HG02870 (cell line): Measurements from ENCODE around the gene UBXN6.
A peak's percentile ranks its signal among the peaks of the same experiment; 100 is the strongest.

Experiments
- ATAC-seq: cut with Tn5 transposase; IDR thresholded peaks from one replicate; pipeline ENCODE4 v1.9.1; 2021; ENCODE audit warnings: mild to moderate bottlenecking, moderate library complexity; ENCODE audit not compliant: unreplicated experiment

UBXN6 gene

GRCh38 chr19:4457654-4458395 is at the start of gene UBXN6:
UBXN6 (minus strand) TSS chr19:4457794; CDS start chr19:4457697, 97 bp downstream.
- peak; percentile 91 for ATAC-seq

- ATAC-seq = no peak
Measured at GRCh38 chr19:4507150-4507452, 49.5 kb upstream of the UBXN6 start.

GRCh38 chr19:4506449-4507149 is 49.0 kb upstream of the UBXN6 start:
- ATAC-seq = no peak

- no peak for ATAC-seq
Measured at GRCh38 chr19:4505570-4506448, 48.2 kb upstream of the UBXN6 start.

- no peak for ATAC-seq
Measured at GRCh38 chr19:4504891-4505569, 47.4 kb upstream of the UBXN6 start.

- no peak for ATAC-seq
Measured at GRCh38 chr19:4504297-4504701, 46.7 kb upstream of the UBXN6 start.

- ATAC-seq = no peak
Measured at GRCh38 chr19:4503825-4504170, 46.2 kb upstream of the UBXN6 start.

GRCh38 chr19:4503132-4503824 is 45.7 kb upstream of the UBXN6 start:
- no peak for ATAC-seq

GRCh38 chr19:4502282-4503131 is 44.9 kb upstream of the UBXN6 start:
- ATAC-seq = no peak

GRCh38 chr19:4501691-4502090 is 44.1 kb upstream of the UBXN6 start:
- ATAC-seq = no peak

- no peak for ATAC-seq
Measured at GRCh38 chr19:4500841-4501591, 43.4 kb upstream of the UBXN6 start.

GRCh38 chr19:4499855-4500254 is 42.3 kb upstream of the UBXN6 start:
- ATAC-seq = no peak

- no peak for ATAC-seq
Measured at GRCh38 chr19:4499318-4499717, 41.7 kb upstream of the UBXN6 start.

- no peak for ATAC-seq
Measured at GRCh38 chr19:4498694-4499093, 41.1 kb upstream of the UBXN6 start.

- no peak for ATAC-seq
Measured at GRCh38 chr19:4497770-4498389, 40.3 kb upstream of the UBXN6 start.

- ATAC-seq = no peak
Measured at GRCh38 chr19:4496304-4496703, 38.7 kb upstream of the UBXN6 start.

- no peak for ATAC-seq
Measured at GRCh38 chr19:4495471-4495870, 37.9 kb upstream of the UBXN6 start.

- no peak for ATAC-seq
Measured at GRCh38 chr19:4494691-4495064, 37.1 kb upstream of the UBXN6 start.
